ENCODE data around the gene CYP2W1. TPM values are rescaled to one million over a fixed set of nuclear protein-coding genes. Genes with fewer than 3 reads are reported as not detected.

The CYP2W1 gene
- total RNA-seq, 4 donors from 2014 or later = not detected

- in situ Hi-C loops (cut with MboI; ENCODE audit: low sequenced_read_pairs in 4 of 4) = loop anchor here (5.0 to 25.0 kb wide), 4 partner anchors 53 to 170 kb away; partner anchors contain the start of genes ZFAND2A (in 2 of the 4) and GPR146 (in 1 of the 4)
- no peak for TF ChIP-seq POLR2A (IDR thresholded peaks at IDR 0.05)
- TF ChIP-seq CTCF (IDR thresholded peaks at IDR 0.05 in 4 of 5, conservative IDR thresholded peaks at IDR 0.05 in 1 of 5) = no peak
- intact Hi-C loops (cut with DNase I; ENCODE audit: low total_unique reads) = no loop called here
- Histone ChIP-seq H3K4me1 (peaks cover 3% of the 10 kb centered on the region in 2 donors), H3K27me3 (peaks cover 37 to 56% (median 53%) of the 10 kb centered on the region in 3 donors), H3K4me3 (no peak overlapping the region), H3K36me3 (no peaks in the 10 kb centered on the region), H3K9me3 (no peaks in the 10 kb centered on the region), H3K27ac (no peak overlapping the region)
- no peak for DNase-seq
- no peak for ATAC-seq
Observed at GRCh38 chr7:991729-992656, 9.0 kb downstream of the CYP2W1 start.

- ATAC-seq (peak; percentile 94 to 97), DNase-seq (peak; percentile 92)
- TF ChIP-seq POLR2A (IDR thresholded peaks at IDR 0.05) (no peak), CTCF (IDR thresholded peaks at IDR 0.05 in 4 of 5, conservative IDR thresholded peaks at IDR 0.05 in 1 of 5) (peak; percentile 99 to 100 (median 100))
- Histone ChIP-seq H3K9me3 (no peaks in the 10 kb centered on the region), H3K27ac (no peak overlapping the region), H3K36me3 (no peaks in the 10 kb centered on the region), H3K4me1 (peaks cover 3% of the 10 kb centered on the region in 2 donors), H3K4me3 (no peak overlapping the region), H3K27me3 (peaks cover 28 to 46% (median 44%) of the 10 kb centered on the region in 3 donors)
- in situ Hi-C loops (cut with MboI; ENCODE audit: low sequenced_read_pairs in 4 of 4) = loop anchor here (5.0 to 25.0 kb wide), 4 partner anchors 52 to 169 kb away; partner anchors contain the start of genes ZFAND2A (in 2 of the 4) and GPR146 (in 1 of the 4)
- intact Hi-C loops (cut with DNase I; ENCODE audit: low total_unique reads) = loop anchor here (1.0 kb wide), 2 partner anchors 51 to 72 kb away; partner anchors contain the start of gene GPR146
Observed at GRCh38 chr7:992709-993607, 10.0 kb downstream of the CYP2W1 start.

- peaks cover 12 to 29% (median 26%) of the 10 kb centered on the region in 3 donors for H3K27me3 ChIP-seq
- H3K4me3 ChIP-seq = no peak overlapping the region
- ATAC-seq (no peak), DNase-seq (no peak)
- intact Hi-C loops (cut with DNase I; ENCODE audit: low total_unique reads) (no loop called here), in situ Hi-C loops (cut with MboI; ENCODE audit: low sequenced_read_pairs in 4 of 4) (loop anchor here (5.0 to 25.0 kb wide), 4 partner anchors 50 to 168 kb away; partner anchors contain the start of genes ZFAND2A (in 2 of the 4) and GPR146 (in 1 of the 4))
- H3K9me3 ChIP-seq = no peaks in the 10 kb centered on the region
- H3K36me3 ChIP-seq = no peaks in the 10 kb centered on the region
- H3K27ac ChIP-seq = no peak overlapping the region
- peaks cover 3% of the 10 kb centered on the region in 2 donors for H3K4me1 ChIP-seq
- no peak for TF ChIP-seq CTCF (IDR thresholded peaks at IDR 0.05 in 4 of 5, conservative IDR thresholded peaks at IDR 0.05 in 1 of 5)
- no peak for TF ChIP-seq POLR2A (IDR thresholded peaks at IDR 0.05)
Observed at GRCh38 chr7:994592-995308, 11.8 kb downstream of the CYP2W1 start.

- intact Hi-C loops (cut with DNase I; ENCODE audit: low total_unique reads) = no loop called here
- in situ Hi-C loops (cut with MboI; ENCODE audit: low sequenced_read_pairs in 4 of 4) = loop anchor here (10.0 to 25.0 kb wide), 3 partner anchors 49 to 167 kb away; partner anchors contain the start of genes ZFAND2A (in 2 of the 4) and GPR146 (in 1 of the 4)
Observed at GRCh38 chr7:995571-995970, 12.6 kb downstream of the CYP2W1 start.

More at GRCh38 chr7:995571-995970, 12.6 kb downstream of the CYP2W1 start:
- Histone ChIP-seq H3K4me1 (peaks cover 3% of the 10 kb centered on the region in 2 donors), H3K27ac (no peak overlapping the region), H3K9me3 (no peaks in the 10 kb centered on the region), H3K27me3 (peaks cover 9 to 25% (median 22%) of the 10 kb centered on the region in 3 donors), H3K36me3 (no peaks in the 10 kb centered on the region), H3K4me3 (no peak overlapping the region)
- no peak for ATAC-seq
- TF ChIP-seq POLR2A (IDR thresholded peaks at IDR 0.05) = no peak
- TF ChIP-seq CTCF (IDR thresholded peaks at IDR 0.05 in 4 of 5, conservative IDR thresholded peaks at IDR 0.05 in 1 of 5) = no peak
- DNase-seq = no peak

Data from gastrocnemius medialis (tissue), 4 donors.